ENCODE results near the gene GPC4. TPM values are rescaled to one million over a fixed set of nuclear protein-coding genes. Genes with fewer than 3 reads are reported as not detected.

Gene GPC4
- total RNA-seq, 1 experiment from 2014 or later = 26.2 TPM

GRCh38 chrX:133362538-133362937 lies 52.8 kb downstream of the GPC4 start:
- no peak overlapping the region for H3K27ac Mint-ChIP-seq (ENCODE audit: unreplicated experiment)
- CTCF ChIA-PET = no interaction called here
- no peak for TF ChIP-seq CTCF (IDR thresholded peaks at IDR 0.05; ENCODE audit: unreplicated experiment)
- no peak overlapping the region for H3K4me3 Mint-ChIP-seq (ENCODE audit: low read depth, unreplicated experiment)
- H3K36me3 Mint-ChIP-seq (ENCODE audit: insufficient read depth, unreplicated experiment) = no peaks in the 10 kb centered on the region
- H3K27me3 Mint-ChIP-seq (ENCODE audit: unreplicated experiment) = no peaks in the 10 kb centered on the region
- intact Hi-C loops (cut with micrococcal nuclease; ENCODE audit: unreplicated experiment) = no loop called here
- no peaks in the 10 kb centered on the region for H3K4me1 Mint-ChIP-seq (ENCODE audit: low read depth, unreplicated experiment)
- no peaks in the 10 kb centered on the region for H3K9me3 Mint-ChIP-seq (ENCODE audit: low read depth, unreplicated experiment)
- no TSS peak for BruUV-seq (replicated peaks)
- no peak for DNase-seq

GRCh38 chrX:133359466-133359865 lies 55.8 kb downstream of the GPC4 start:
- H3K4me3 Mint-ChIP-seq (ENCODE audit: low read depth, unreplicated experiment) = no peak overlapping the region
- DNase-seq = no peak
- intact Hi-C loops (cut with micrococcal nuclease; ENCODE audit: unreplicated experiment) = no loop called here
- BruUV-seq (replicated peaks) = no TSS peak
- H3K27ac Mint-ChIP-seq (ENCODE audit: unreplicated experiment) = no peak overlapping the region
- no peaks in the 10 kb centered on the region for H3K9me3 Mint-ChIP-seq (ENCODE audit: low read depth, unreplicated experiment)
- TF ChIP-seq CTCF (IDR thresholded peaks at IDR 0.05; ENCODE audit: unreplicated experiment) = no peak
- H3K4me1 Mint-ChIP-seq (ENCODE audit: low read depth, unreplicated experiment) = no peaks in the 10 kb centered on the region
- no peaks in the 10 kb centered on the region for H3K36me3 Mint-ChIP-seq (ENCODE audit: insufficient read depth, unreplicated experiment)
- no peaks in the 10 kb centered on the region for H3K27me3 Mint-ChIP-seq (ENCODE audit: unreplicated experiment)
- CTCF ChIA-PET = no interaction called here

- Mint-ChIP-seq H3K4me1 (ENCODE audit: low read depth, unreplicated experiment) (peaks cover 9% of the 10 kb centered on the region), H3K27me3 (ENCODE audit: unreplicated experiment) (no peaks in the 10 kb centered on the region), H3K36me3 (ENCODE audit: insufficient read depth, unreplicated experiment) (no peaks in the 10 kb centered on the region), H3K9me3 (ENCODE audit: low read depth, unreplicated experiment) (no peaks in the 10 kb centered on the region), H3K4me3 (ENCODE audit: low read depth, unreplicated experiment) (no peak overlapping the region), H3K27ac (ENCODE audit: unreplicated experiment) (no peak overlapping the region)
- intact Hi-C loops (cut with micrococcal nuclease; ENCODE audit: unreplicated experiment) = no loop called here
- no peak for DNase-seq
- CTCF ChIA-PET = no interaction called here
- no TSS peak for BruUV-seq (replicated peaks)
- TF ChIP-seq CTCF (IDR thresholded peaks at IDR 0.05; ENCODE audit: unreplicated experiment) = no peak
Observed at GRCh38 chrX:133353233-133353632, 62.1 kb downstream of the GPC4 start.

GRCh38 chrX:133350751-133351150 lies 64.5 kb downstream of the GPC4 start:
- H3K36me3 Mint-ChIP-seq (ENCODE audit: insufficient read depth, unreplicated experiment) = no peaks in the 10 kb centered on the region
- no peaks in the 10 kb centered on the region for H3K27me3 Mint-ChIP-seq (ENCODE audit: unreplicated experiment)
- no peaks in the 10 kb centered on the region for H3K9me3 Mint-ChIP-seq (ENCODE audit: low read depth, unreplicated experiment)
- no TSS peak for BruUV-seq (replicated peaks)
- CTCF ChIA-PET = no interaction called here
- DNase-seq = peak; percentile 2
- TF ChIP-seq CTCF (IDR thresholded peaks at IDR 0.05; ENCODE audit: unreplicated experiment) = no peak
- intact Hi-C loops (cut with micrococcal nuclease; ENCODE audit: unreplicated experiment) = no loop called here
- H3K4me1 Mint-ChIP-seq (ENCODE audit: low read depth, unreplicated experiment) = peaks cover 9% of the 10 kb centered on the region
- no peak overlapping the region for H3K27ac Mint-ChIP-seq (ENCODE audit: unreplicated experiment)
- H3K4me3 Mint-ChIP-seq (ENCODE audit: low read depth, unreplicated experiment) = no peak overlapping the region

- no peaks in the 10 kb centered on the region for H3K36me3 Mint-ChIP-seq (ENCODE audit: insufficient read depth, unreplicated experiment)
- no peak for DNase-seq
- no TSS peak for BruUV-seq (replicated peaks)
- CTCF ChIA-PET = no interaction called here
- no peak overlapping the region for H3K27ac Mint-ChIP-seq (ENCODE audit: unreplicated experiment)
- no peak overlapping the region for H3K4me3 Mint-ChIP-seq (ENCODE audit: low read depth, unreplicated experiment)
- H3K4me1 Mint-ChIP-seq (ENCODE audit: low read depth, unreplicated experiment) = no peaks in the 10 kb centered on the region
- no peaks in the 10 kb centered on the region for H3K9me3 Mint-ChIP-seq (ENCODE audit: low read depth, unreplicated experiment)
- TF ChIP-seq CTCF (IDR thresholded peaks at IDR 0.05; ENCODE audit: unreplicated experiment) = no peak
- H3K27me3 Mint-ChIP-seq (ENCODE audit: unreplicated experiment) = no peaks in the 10 kb centered on the region
- intact Hi-C loops (cut with micrococcal nuclease; ENCODE audit: unreplicated experiment) = no loop called here
Observed at GRCh38 chrX:133346026-133346425, 69.3 kb downstream of the GPC4 start.

All from Calu3 (cell line).